8988T (cell line): ENCODE measurements around the gene SLC1A4.
A peak's percentile ranks its signal among the peaks of the same experiment; 100 is the strongest.

Source experiments
- DNase-seq: peaks from one replicate; pipeline ENCODE4 v3.0.0; 2011

The SLC1A4 gene

DNA sequence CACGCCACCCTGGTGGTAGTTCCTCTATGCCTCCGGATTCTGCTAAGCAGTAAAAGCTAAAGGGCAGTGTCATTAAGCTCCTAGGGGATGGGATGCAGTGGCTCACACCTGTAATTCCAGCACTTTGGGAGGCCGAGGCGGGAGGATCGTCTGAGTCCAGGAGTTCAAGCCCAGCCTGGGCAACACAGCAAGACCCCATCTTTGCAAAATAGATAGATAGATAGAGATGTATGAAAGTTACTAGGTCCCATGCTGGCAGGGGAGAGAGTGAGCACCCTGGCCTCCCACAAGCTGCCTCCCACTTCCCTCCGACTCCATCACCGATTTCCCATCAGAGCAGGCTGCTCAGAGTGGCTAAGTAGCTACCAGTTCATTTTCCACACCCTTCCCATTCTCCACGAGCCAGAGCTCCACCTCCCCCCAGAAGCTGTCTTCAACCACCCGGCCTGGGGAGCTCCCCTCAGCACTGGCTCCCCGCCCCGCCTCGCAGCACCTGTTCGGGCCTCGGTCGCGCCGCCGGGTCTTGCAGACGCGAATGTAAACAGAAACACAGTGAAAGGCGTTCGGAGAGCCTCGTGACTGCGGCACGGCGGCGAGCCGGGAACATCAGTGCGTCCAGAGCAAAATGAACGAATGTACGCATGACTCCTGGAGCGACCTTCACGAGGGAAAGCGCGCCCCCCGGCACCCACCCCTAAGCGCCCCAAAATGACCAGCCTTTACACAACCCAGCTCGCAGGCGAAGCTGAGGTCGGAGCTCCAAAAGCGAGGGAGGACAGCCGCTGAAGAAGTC, 66.4 kb downstream of the SLC1A4 start:
- DNase-seq: peak; percentile 40

- DNase-seq: peak; percentile 95
Observed at GRCh38 chr2:65056215-65057053, 67.2 kb downstream of the SLC1A4 start, which contains the start of gene CEP68. Gene CEP68, plus strand, starts transcription at chr2:65056416. Its CDS starts 13,029 bp downstream, at chr2:65069445.

GRCh38 chr2:65057054-65057375, 67.8 kb downstream of the SLC1A4 start:
- no peak for DNase-seq

- DNase-seq: no peak
Observed at GRCh38 chr2:65057391-65058052, 68.3 kb downstream of the SLC1A4 start.

DNA sequence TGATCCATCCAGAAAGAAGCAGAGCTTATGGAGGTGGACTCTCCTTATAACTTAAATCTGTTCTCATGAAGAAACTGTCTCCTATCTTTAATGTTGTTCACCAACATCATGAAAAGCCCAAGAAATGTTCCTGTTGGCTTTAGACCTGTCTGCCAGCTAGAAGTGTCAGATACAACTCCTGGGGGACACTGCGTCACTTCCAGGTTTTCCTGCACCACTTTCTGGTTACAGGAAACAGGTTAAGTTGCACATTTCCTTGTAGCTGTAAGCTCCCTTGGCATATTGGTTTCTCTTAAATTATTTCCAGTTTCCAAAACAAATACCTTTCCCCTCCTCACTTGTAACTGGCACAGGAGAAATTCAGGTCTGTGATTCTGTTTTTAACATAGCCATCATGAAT, 69.9 kb downstream of the SLC1A4 start:
- DNase-seq: no peak

DNA sequence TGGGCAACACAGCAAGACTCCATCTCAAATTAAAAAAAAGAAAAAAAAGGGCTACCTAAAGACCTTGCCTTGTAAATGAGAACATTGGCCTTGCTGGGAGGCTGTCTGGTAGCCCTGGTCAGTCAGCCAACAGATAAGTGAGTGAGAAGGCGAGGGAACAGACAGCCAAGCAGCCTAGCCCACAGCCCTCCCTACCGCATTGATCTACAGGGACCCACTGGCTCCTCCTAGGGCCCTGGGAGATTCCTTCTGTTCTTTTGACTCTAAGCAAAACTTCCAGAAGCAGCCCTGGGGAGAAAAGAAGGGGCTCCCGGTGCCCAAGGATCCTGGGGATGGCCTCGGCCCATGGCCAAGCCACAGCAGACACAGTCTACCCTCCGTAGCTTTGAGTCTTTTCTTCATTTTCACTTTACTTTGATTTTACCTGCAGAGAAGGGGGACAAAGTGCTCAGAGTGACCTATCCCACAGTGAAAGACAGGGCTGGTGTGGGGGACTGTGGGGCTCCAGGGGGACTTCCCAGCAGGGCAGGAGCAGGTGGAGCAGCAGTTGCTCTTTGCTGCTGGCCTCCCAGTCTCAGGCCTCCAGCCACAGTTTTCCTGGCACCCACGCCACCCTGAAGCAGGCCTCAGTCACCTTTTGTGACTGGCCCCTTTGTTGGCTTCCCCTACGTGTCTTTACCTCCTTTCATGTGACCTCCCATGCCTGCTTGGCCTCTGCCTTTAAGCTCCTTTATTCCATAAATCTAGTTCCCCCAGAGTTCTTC, 72.1 kb downstream of the SLC1A4 start:
- no peak for DNase-seq

DNA sequence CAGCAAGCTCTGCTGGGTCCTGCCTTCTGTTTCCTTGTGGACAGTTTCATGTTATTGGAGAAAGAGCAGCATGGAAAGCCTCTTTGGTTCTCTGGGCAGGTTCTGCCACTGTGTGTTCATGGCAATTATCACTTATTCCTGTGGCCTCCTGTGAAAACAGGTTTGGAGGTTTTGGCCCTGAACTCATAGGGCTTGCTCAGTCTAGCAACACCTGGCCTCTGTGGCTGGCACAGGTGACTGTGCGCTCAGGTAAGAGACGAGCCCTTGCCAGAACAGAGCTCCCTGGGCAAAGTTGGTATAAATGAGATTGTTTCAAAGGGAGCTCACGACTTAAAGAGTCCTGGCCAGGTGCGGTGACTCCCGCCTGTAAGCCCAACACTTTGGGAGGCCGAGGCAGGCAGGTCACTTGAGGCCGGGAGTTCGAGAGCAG, 72.7 kb downstream of the SLC1A4 start:
- no peak for DNase-seq

GRCh38 chr2:65062843-65063825, 73.9 kb downstream of the SLC1A4 start:
- no peak for DNase-seq

GRCh38 chr2:65064728-65065552, 75.7 kb downstream of the SLC1A4 start:
- DNase-seq: no peak

DNA sequence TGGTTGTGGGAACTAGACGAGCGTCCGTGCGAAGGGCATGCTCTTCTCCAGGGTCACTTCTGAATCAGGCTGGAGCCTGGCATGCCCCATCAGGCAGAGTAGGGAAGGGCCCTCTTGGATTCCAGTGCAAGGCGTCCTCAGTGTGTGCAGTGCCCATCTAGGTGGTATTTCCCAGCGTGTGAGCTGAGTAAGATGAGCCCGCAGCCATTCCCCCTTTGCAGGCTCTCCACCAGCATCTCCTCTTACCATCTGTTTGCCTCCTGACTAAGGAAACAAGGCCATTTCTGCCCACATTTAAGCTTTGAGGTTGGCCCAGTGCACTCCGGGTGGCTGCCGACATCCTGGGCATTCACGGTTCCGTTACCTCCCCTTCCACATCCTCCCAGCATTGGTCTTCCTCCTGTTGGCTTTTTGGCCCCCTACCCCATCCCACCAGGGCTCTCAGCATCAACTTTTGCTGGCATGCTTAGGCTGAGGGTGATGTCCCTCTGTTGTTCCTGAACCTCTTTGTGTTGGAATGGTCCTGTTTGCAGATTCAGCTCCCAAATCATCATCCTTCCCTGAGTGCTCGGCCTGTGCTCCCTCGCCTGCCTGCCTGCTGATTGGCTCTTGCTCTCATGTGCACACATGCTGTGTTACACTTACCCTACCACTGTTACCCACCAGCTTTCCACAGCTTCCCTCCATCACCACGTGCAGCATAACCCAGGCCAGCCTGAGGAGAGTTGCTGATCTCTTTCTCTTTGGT, 78.8 kb downstream of the SLC1A4 start:
- DNase-seq: no peak

GRCh38 chr2:65069439-65069824, 80.2 kb downstream of the SLC1A4 start:
- DNase-seq: no peak

- DNase-seq: no peak
Observed at GRCh38 chr2:65070172-65070830, 81.1 kb downstream of the SLC1A4 start.

GRCh38 chr2:65070856-65071255, 81.7 kb downstream of the SLC1A4 start:
- DNase-seq: no peak

DNA sequence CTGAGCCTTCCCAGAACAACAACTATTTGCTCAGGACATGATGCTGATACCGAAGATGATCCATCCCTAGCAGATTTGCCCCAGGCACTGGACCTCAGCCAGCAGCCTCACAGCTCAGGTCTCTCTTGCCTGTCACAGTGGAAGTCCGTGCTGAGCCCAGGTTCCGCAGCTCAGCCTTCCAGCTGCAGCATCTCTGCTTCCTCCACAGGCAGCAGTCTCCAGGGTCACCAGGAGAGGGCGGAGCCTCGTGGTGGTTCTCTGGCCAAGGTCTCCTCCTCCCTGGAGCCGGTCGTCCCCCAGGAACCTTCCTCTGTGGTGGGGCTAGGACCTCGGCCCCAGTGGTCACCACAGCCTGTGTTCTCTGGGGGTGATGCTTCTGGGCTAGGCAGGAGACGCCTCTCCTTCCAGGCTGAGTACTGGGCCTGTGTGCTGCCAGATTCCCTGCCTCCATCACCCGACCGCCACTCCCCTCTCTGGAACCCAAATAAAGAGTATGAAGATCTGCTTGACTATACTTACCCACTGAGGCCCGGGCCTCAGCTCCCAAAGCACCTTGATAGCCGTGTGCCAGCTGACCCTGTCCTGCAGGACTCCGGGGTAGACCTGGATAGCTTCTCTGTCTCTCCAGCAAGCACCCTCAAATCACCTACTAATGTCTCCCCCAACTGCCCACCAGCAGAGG, 82.4 kb downstream of the SLC1A4 start:
- DNase-seq: no peak

GRCh38 chr2:65072181-65072970, 83.2 kb downstream of the SLC1A4 start:
- no peak for DNase-seq
